K562 (cell line): ENCODE results near the gene DDX39A. TPM values are rescaled to one million over a fixed set of nuclear protein-coding genes. Genes with fewer than 3 reads are reported as not detected.

ENCODE experiments used
- ATAC-seq: fragments of 200-7000 bp; cut with Tn5 transposase; 3 replicates; pipeline ENCODE4 v1.9.1; 2020; ENCODE audit warnings: moderate library complexity
- BruUV-seq: library from RNA; stranded (reverse); fragments of 400-500 nt; replicated peaks from 2 replicates; lab custom pipeline; 2021; lab: Mats Ljungman, UMichigan
- CTCF ChIA-PET: fragments of 300-600 bp; formaldehyde crosslinking; extraction: SDS; loops from one replicate; lab custom pipeline; 2021; ENCODE audit warnings: low intra/inter-chr PET ratio; lab: Yijun Ruan, JAX
- POLR2A ChIA-PET: fragments of 300-600, 350-650 bp; sonication (Branson Sonifier 250); formaldehyde crosslinking; extraction: SDS; loops from one replicate; lab custom pipeline; 2021; ENCODE audit warnings: antibody characterized with exemption, inconsistent platforms; lab: Yijun Ruan, JAX
- DNase-seq, 4 experiments: peaks; one replicate each; pipeline versions ENCODE4 v3.0.0 to v3.0.0-alpha.2; 2011 to 2018; ENCODE audit warnings: low spot score in 3 of 4, mixed read lengths in 3 of 4; ENCODE audit errors: extremely low read depth in 1 of 4
- FAIRE-seq: peaks from 2 replicates; lab custom pipeline; 2011; peaks lifted over from hg19 to GRCh38; lab: Jason Lieb, UNC
- H2AFZ ChIP-seq: 2 replicates; pipeline ENCODE4 v1.6.0; 2011; ENCODE audit warnings: low read depth, low read length, control low read depth, inconsistent platforms
- H3K27ac ChIP-seq: fragments of 200-600 bp; 3 replicates; pipeline ENCODE4 v1.8.0; 2011; ENCODE audit warnings: low read depth, mild to moderate bottlenecking, control low read depth, inconsistent platforms, low read length, moderate library complexity, mixed read lengths; ENCODE audit errors: extremely low read depth
- H3K27me3 ChIP-seq, 2 experiments: fragments of 300-600 bp in 1 of 2; 2 replicates in 1 of 2; 3 replicates in 1 of 2; pipeline versions ENCODE4 v1.6.0 to v1.8.0; 2011; ENCODE audit warnings: inconsistent platforms in 2 of 2, low read length in 2 of 2, mild to moderate bottlenecking in 1 of 2, mixed read lengths in 1 of 2, moderate library complexity in 1 of 2; ENCODE audit not compliant: control insufficient read depth in 2 of 2, insufficient read depth in 2 of 2
- H3K36me3 ChIP-seq: fragments of 300-600 bp; 3 replicates; pipeline ENCODE4 v1.8.0; 2011; ENCODE audit warnings: mild to moderate bottlenecking, low read length, inconsistent platforms; ENCODE audit not compliant: control insufficient read depth, insufficient read depth
- H3K4me1 ChIP-seq, 2 experiments: fragments of 200-600 bp in 1 of 2; replicated peaks in 1 of 2; 2 replicates in 1 of 2; 3 replicates in 1 of 2; pipeline versions ENCODE4 v1.5.1 to v1.8.0; 2011; ENCODE audit warnings: inconsistent platforms in 2 of 2, low read length in 2 of 2, mild to moderate bottlenecking in 1 of 2, mixed read lengths in 1 of 2, moderate library complexity in 1 of 2; ENCODE audit not compliant: control insufficient read depth in 2 of 2, insufficient read depth in 2 of 2
- H3K4me2 ChIP-seq: 2 replicates; pipeline ENCODE4 v1.6.1; 2011; ENCODE audit warnings: low read length, control low read depth, inconsistent platforms, mixed read lengths; ENCODE audit not compliant: insufficient read depth
- H3K4me3 ChIP-seq: fragments of 200-600 bp; sonication (generic), shearing (Covaris generic); 2 replicates; pipeline ENCODE4 v1.5.1; 2016; ENCODE audit warnings: control low read depth, inconsistent platforms
- H3K79me2 ChIP-seq: fragments of 200-600 bp; 3 replicates; pipeline ENCODE4 v1.8.0; 2011; ENCODE audit warnings: low read length, inconsistent platforms; ENCODE audit not compliant: control insufficient read depth, insufficient read depth
- H3K9ac ChIP-seq, 2 experiments: 2 replicates each; pipeline versions ENCODE4 v1.6.0 to v1.6.1; 2011; ENCODE audit warnings: low read depth in 2 of 2, low read length in 2 of 2, control low read depth in 1 of 2, inconsistent platforms in 1 of 2, mild to moderate bottlenecking in 1 of 2, mixed read lengths in 1 of 2; ENCODE audit not compliant: insufficient read depth in 1 of 2
- H3K9me1 ChIP-seq: one replicate; pipeline ENCODE4 v1.6.0; 2011; ENCODE audit warnings: inconsistent platforms, mild to moderate bottlenecking, low read length, moderate library complexity; ENCODE audit not compliant: control insufficient read depth, insufficient read depth
- H3K9me3 ChIP-seq: replicated peaks from 2 replicates; pipeline ENCODE4 v1.5.1; 2011; ENCODE audit warnings: low read depth, low read length, inconsistent platforms; ENCODE audit not compliant: control insufficient read depth, insufficient read depth
- H4K20me1 ChIP-seq: replicated peaks from 2 replicates; pipeline ENCODE4 v1.6.1; 2011; ENCODE audit warnings: low read length, inconsistent platforms, mixed read lengths; ENCODE audit not compliant: control insufficient read depth, insufficient read depth
- MEF2A ChIP-seq: IDR thresholded peaks from 2 replicates; pipeline ENCODE4 v1.6.1; 2011; ENCODE audit warnings: low read depth, mild to moderate bottlenecking, low read length, moderate library complexity; ENCODE audit not compliant: control insufficient read depth
- MEF2D ChIP-seq: conservative IDR thresholded peaks from 2 replicates; pipeline ENCODE4 v1.6.1; 2016; ENCODE audit warnings: low read depth, missing genetic modification characterization, missing compliant biosample characterization
- SMC3 ChIP-seq: conservative IDR thresholded peaks from 2 replicates; pipeline ENCODE4 v1.6.1; 2011; ENCODE audit warnings: low read depth, low read length, improper control_type of control experiment; ENCODE audit not compliant: insufficient read depth
- ZBTB8A ChIP-seq: fragments of 450-650 bp; IDR thresholded peaks from 2 replicates; pipeline ENCODE4 v1.6.1; 2018; ENCODE audit warnings: mild to moderate bottlenecking, moderate library complexity; ENCODE audit not compliant: partially characterized antibody
- ZFP36 ChIP-seq: fragments of 150-350 bp; IDR thresholded peaks from 2 replicates; pipeline ENCODE4 v1.6.1; 2018; ENCODE audit warnings: low read length, low read depth; ENCODE audit not compliant: partially characterized antibody
- WGBS: fragments of 100-300 bp; shearing (Covaris generic); methylation state at CpG from one replicate; pipeline ENCODE4 v1.1.6; 2016; ENCODE audit warnings: low coverage, mixed read lengths; ENCODE audit not compliant: insufficient coverage; ENCODE audit errors: missing lambda C conversion rate; 5-methylcytosine and 5-hydroxymethylcytosine counted together
- in situ Hi-C: fragments of 300-500 bp; cut with MboI; formaldehyde crosslinking; loops from 4 replicates; pipeline ENCODE4 v1.15.0; 2018; ENCODE audit warnings: inconsistent platforms, mixed read lengths
- intact Hi-C: fragments of 100-400 bp; cut with micrococcal nuclease; formaldehyde crosslinking; loops from 2 replicates; pipeline ENCODE4 v1.14.2; 2022
- polyA plus RNA-seq, 8 experiments: library from polyadenylated mRNA; depleted of rRNA in 4 of 8; stranded (reverse) in 5 of 8; unstranded in 3 of 8; fragments of >200 nt; fragmentation: Nextera tagmentation in 2 of 8; fragmentation: Illumina TruSeq in 1 of 8; extraction: Ambion mirVana in 2 of 8; extraction: Trizol in 1 of 8; gene quantifications; 2 replicates each; pipeline versions ENCODE4 v1.2.1 to v1.2.3, GENCODE V29; 2011 to 2014; ENCODE audit warnings: inconsistent platforms in 1 of 8, missing spikeins in 1 of 8
- total RNA-seq, 7 experiments: library from RNA; depleted of rRNA in 6 of 7; stranded (reverse); fragments of >200 nt in 6 of 7; fragmentation: Illumina TruSeq in 2 of 7; extraction: Trizol in 2 of 7; gene quantifications; 2 replicates each; pipeline versions ENCODE4 v1.2.1 to v1.2.3, GENCODE V29; 2011 to 2021; ENCODE audit warnings: low replicate concordance in 1 of 7
- TF ChIP-seq, protein P1 (sequence below): fragments of 450-650 bp; formaldehyde crosslinking; IDR thresholded peaks from 2 replicates; pipeline ENCODE4 v1.4.0; 2020; ENCODE audit warnings: mild to moderate bottlenecking, moderate library complexity
- TF ChIP-seq, protein P2 (sequence below): sonication (generic); formaldehyde crosslinking; IDR thresholded peaks from 2 replicates; pipeline ENCODE4 v1.8.1; 2023; ENCODE audit warnings: mild to moderate bottlenecking, missing genetic modification reagents

The DDX39A gene
- total and polyA plus RNA-seq, 9 of the 15 experiments (the other 6 are each of a cell fraction or from before 2014, with no cell fraction given): 90.3 to 250 (median 188) TPM

DNA sequence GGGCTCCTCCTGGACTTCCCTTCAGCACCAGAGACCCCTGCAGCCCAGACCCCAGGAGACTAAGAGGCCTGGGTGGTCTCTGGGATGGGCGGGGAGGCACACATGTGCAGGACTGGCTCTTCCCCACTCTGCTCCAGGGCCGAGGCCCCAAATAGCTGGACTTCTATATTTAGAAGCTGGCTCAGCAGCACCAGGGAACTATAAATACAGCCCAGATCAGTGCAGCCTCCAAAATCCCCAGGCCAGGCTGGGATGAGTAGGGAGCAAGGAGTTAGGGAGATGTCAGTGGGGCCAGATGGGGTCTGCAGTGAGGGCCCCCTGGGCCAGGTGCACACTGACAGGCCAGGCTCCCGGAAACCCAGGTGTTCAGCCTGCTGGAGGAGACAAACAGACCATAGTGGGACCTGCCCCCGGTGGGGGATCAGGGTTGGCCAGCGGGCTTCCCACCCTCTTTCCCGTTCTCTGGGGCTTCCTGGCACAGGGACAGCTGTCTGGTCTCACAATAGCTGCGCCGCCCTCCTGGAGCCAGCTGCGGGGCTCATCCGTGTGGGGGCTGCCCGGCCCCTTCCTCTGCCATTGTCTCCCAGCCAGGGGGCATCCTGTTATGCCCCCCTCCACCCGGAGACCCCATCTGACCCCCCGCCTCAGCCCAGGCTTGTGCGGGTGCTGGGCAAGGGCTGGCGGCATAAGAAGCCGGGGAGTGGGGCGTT is 43.4 kb downstream of the DDX39A start:
- no TSS peak for BruUV-seq
- Histone ChIP-seq H3K9ac (peak overlapping the region; percentile 10 to 80; a peak in 3 of 4 replicates), H2AFZ (peak overlapping the region; percentile 79), H3K36me3 (no peaks in the 10 kb centered on the region), H3K9me1 (no peaks in the 10 kb centered on the region), H3K9me3 (no peaks in the 10 kb centered on the region), H3K4me1 (peaks cover 20 to 37% of the 10 kb centered on the region in 2 experiments), H4K20me1 (no peaks in the 10 kb centered on the region), H3K27ac (peak overlapping the region; percentile 30; the same call in 1 of the 3 replicates), H3K79me2 (peaks cover under 1% of the 10 kb centered on the region; the same call in 1 of the 3 replicates), H3K4me3 (no peak overlapping the region), H3K27me3 (no peaks in the 10 kb centered on the region), H3K4me2 (peak overlapping the region; percentile 1; the same call in 1 of the 2 replicates)
- CTCF ChIA-PET: no interaction called here
- intact Hi-C loops: no loop called here
- TF ChIP-seq MEF2D (peak; percentile 59; the same call in 1 of the 2 replicates), SMC3 (no peak), MEF2A (peak; percentile 40; the same call in 1 of the 2 replicates), ZBTB8A (no peak), ZFP36 (peak; percentile 57)
- TF ChIP-seq, protein P1, sequence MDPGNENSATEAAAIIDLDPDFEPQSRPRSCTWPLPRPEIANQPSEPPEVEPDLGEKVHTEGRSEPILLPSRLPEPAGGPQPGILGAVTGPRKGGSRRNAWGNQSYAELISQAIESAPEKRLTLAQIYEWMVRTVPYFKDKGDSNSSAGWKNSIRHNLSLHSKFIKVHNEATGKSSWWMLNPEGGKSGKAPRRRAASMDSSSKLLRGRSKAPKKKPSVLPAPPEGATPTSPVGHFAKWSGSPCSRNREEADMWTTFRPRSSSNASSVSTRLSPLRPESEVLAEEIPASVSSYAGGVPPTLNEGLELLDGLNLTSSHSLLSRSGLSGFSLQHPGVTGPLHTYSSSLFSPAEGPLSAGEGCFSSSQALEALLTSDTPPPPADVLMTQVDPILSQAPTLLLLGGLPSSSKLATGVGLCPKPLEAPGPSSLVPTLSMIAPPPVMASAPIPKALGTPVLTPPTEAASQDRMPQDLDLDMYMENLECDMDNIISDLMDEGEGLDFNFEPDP (CRISPR knock-in tag): no peak
- TF ChIP-seq, protein P2, sequence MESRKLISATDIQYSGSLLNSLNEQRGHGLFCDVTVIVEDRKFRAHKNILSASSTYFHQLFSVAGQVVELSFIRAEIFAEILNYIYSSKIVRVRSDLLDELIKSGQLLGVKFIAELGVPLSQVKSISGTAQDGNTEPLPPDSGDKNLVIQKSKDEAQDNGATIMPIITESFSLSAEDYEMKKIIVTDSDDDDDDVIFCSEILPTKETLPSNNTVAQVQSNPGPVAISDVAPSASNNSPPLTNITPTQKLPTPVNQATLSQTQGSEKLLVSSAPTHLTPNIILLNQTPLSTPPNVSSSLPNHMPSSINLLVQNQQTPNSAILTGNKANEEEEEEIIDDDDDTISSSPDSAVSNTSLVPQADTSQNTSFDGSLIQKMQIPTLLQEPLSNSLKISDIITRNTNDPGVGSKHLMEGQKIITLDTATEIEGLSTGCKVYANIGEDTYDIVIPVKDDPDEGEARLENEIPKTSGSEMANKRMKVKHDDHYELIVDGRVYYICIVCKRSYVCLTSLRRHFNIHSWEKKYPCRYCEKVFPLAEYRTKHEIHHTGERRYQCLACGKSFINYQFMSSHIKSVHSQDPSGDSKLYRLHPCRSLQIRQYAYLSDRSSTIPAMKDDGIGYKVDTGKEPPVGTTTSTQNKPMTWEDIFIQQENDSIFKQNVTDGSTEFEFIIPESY (CRISPR knock-in tag): 0 out of 2 replicates have a peak, but pooled peaks have one; percentile 25
- in situ Hi-C loops: no loop called here
- WGBS: 68% methylated on average over 11 of the region's 17 CpGs
- FAIRE-seq (no peak), ATAC-seq (no peak), DNase-seq (peak in 1 of 4 experiments; percentile 6)
- POLR2A ChIA-PET: interaction anchor here (0.6 to 1.4 kb wide), 2 partner anchors 30 to 239 kb away, joined by 3 to 6 read pairs; no protein-coding TSS in a partner anchor
